ENCODE results near the gene FUT1. TPM values are rescaled to one million over a fixed set of nuclear protein-coding genes. Genes with fewer than 3 reads are reported as not detected.

Gene FUT1
- total RNA-seq, 3 donors from 2014 or later: 0.48 to 6.2 (median 3.1) TPM

GRCh38 chr19:48760504-48761205, 8.2 kb upstream of the FUT1 start:
- intact Hi-C loops (cut with DNase I; ENCODE audit: low total_unique reads): no loop called here
- H3K27me3 ChIP-seq: no peaks in the 10 kb centered on the region
- H3K36me3 ChIP-seq: no peaks in the 10 kb centered on the region
- TF ChIP-seq CTCF (IDR thresholded peaks at IDR 0.05) (no peak), POLR2A (IDR thresholded peaks at IDR 0.05) (no peak), POLR2AphosphoS5 (IDR thresholded peaks at IDR 0.05) (no peak)
- no peaks in the 10 kb centered on the region for H3K9me3 ChIP-seq
- H3K4me3 ChIP-seq: no peak overlapping the region
- no peaks in the 10 kb centered on the region for H3K4me1 ChIP-seq
- peak overlapping the region in 1 of 2 donors; percentile 58 for H3K27ac ChIP-seq
- no peak for DNase-seq (ENCODE audit: low spot score in 2 of 2)

DNA sequence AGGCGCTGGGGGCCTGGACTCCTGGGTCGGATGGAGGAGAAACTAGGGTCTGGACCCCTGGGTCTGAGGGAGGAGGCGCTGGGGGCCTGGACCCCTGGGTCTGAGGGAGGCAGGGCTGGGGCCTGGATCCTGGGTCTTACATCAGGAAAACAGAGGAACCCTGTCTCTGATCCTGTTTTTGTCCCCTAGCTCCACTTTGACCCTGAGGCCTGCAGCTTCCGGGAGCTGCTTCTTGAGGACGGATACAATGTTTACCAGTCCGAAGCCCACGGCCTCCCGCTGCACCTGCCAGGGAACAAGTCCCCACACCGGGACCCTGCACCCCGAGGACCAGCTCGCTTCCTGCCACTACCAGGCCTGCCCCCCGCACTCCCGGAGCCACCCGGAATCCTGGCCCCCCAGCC, 5.3 kb upstream of the FUT1 start:
- no peak overlapping the region for H3K4me3 ChIP-seq
- no peaks in the 10 kb centered on the region for H3K4me1 ChIP-seq
- intact Hi-C loops (cut with DNase I; ENCODE audit: low total_unique reads): loop anchor here (5.0 kb wide), 1 partner anchor 1230 kb away; no protein-coding TSS in a partner anchor
- H3K27me3 ChIP-seq: no peaks in the 10 kb centered on the region
- no peaks in the 10 kb centered on the region for H3K36me3 ChIP-seq
- TF ChIP-seq CTCF (IDR thresholded peaks at IDR 0.05): no peak
- no peak for TF ChIP-seq POLR2A (IDR thresholded peaks at IDR 0.05)
- TF ChIP-seq POLR2AphosphoS5 (IDR thresholded peaks at IDR 0.05): no peak
- no peaks in the 10 kb centered on the region for H3K9me3 ChIP-seq
- DNase-seq (ENCODE audit: low spot score in 2 of 2): no peak
- no peak overlapping the region for H3K27ac ChIP-seq

- H3K4me1 ChIP-seq: no peaks in the 10 kb centered on the region
- no peak overlapping the region for H3K27ac ChIP-seq
- H3K9me3 ChIP-seq: no peaks in the 10 kb centered on the region
- H3K36me3 ChIP-seq: no peaks in the 10 kb centered on the region
- intact Hi-C loops (cut with DNase I; ENCODE audit: low total_unique reads): loop anchor here (5.0 kb wide), 1 partner anchor 1230 kb away; no protein-coding TSS in a partner anchor
- H3K4me3 ChIP-seq: no peak overlapping the region
- H3K27me3 ChIP-seq: no peaks in the 10 kb centered on the region
- no peak for DNase-seq (ENCODE audit: low spot score in 2 of 2)
- TF ChIP-seq POLR2A (IDR thresholded peaks at IDR 0.05): no peak
- no peak for TF ChIP-seq CTCF (IDR thresholded peaks at IDR 0.05)
- no peak for TF ChIP-seq POLR2AphosphoS5 (IDR thresholded peaks at IDR 0.05)
These were observed 4.7 kb upstream of the FUT1 start for GRCh38 chr19:48757089-48757675.

DNA sequence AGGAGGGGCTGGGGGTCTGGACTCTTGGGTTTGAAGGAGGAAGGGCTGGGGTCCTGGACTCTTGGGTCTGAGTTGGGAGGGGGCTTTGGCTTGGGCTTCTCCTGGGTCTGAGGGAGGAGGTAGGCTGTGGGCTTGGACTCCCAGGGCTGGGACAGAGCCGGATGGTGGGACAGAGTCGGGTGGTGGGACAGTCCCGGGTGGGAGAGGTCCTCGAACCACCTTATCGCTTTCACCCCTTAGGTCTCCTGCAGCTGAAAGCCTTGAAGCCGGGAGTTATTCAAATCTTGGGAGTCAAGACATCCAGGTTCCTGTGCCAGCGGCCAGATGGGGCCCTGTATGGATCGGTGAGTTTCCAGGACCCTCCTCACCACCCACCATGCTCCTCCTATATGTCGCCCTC, 4.2 kb upstream of the FUT1 start:
- Histone ChIP-seq H3K27ac (no peak overlapping the region), H3K27me3 (no peaks in the 10 kb centered on the region), H3K36me3 (no peaks in the 10 kb centered on the region), H3K4me3 (no peak overlapping the region), H3K9me3 (no peaks in the 10 kb centered on the region), H3K4me1 (no peaks in the 10 kb centered on the region)
- DNase-seq (ENCODE audit: low spot score in 2 of 2): no peak
- TF ChIP-seq CTCF (IDR thresholded peaks at IDR 0.05) (no peak), POLR2A (IDR thresholded peaks at IDR 0.05) (no peak), POLR2AphosphoS5 (IDR thresholded peaks at IDR 0.05) (no peak)
- intact Hi-C loops (cut with DNase I; ENCODE audit: low total_unique reads): loop anchor here (5.0 kb wide), 1 partner anchor 1229 kb away; no protein-coding TSS in a partner anchor

DNA sequence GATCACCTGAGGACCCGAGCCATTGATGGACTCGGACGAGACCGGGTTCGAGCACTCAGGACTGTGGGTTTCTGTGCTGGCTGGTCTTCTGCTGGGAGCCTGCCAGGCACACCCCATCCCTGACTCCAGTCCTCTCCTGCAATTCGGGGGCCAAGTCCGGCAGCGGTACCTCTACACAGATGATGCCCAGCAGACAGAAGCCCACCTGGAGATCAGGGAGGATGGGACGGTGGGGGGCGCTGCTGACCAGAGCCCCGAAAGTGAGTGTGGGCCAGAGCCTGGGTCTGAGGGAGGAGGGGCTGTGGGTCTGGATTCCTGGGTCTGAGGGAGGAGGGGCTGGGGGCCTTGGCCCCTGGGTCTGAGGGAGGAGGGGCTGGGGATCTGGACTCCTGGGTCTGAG, 3.8 kb upstream of the FUT1 start:
- no peaks in the 10 kb centered on the region for H3K9me3 ChIP-seq
- H3K36me3 ChIP-seq: no peaks in the 10 kb centered on the region
- no peak overlapping the region for H3K27ac ChIP-seq
- TF ChIP-seq CTCF (IDR thresholded peaks at IDR 0.05) (no peak), POLR2A (IDR thresholded peaks at IDR 0.05) (no peak), POLR2AphosphoS5 (IDR thresholded peaks at IDR 0.05) (no peak)
- no peak for DNase-seq (ENCODE audit: low spot score in 2 of 2)
- H3K4me1 ChIP-seq: no peaks in the 10 kb centered on the region
- H3K27me3 ChIP-seq: no peaks in the 10 kb centered on the region
- H3K4me3 ChIP-seq: no peak overlapping the region
- intact Hi-C loops (cut with DNase I; ENCODE audit: low total_unique reads): loop anchor here (5.0 kb wide), 1 partner anchor 1229 kb away; no protein-coding TSS in a partner anchor

Measured in breast epithelium (tissue), 4 donors.